ENCODE results near the gene ADAMTS17. TPM values are rescaled to one million over a fixed set of nuclear protein-coding genes. Genes with fewer than 3 reads are reported as not detected.

Gene ADAMTS17
- total RNA-seq, 1 donor from 2014 or later = 0.99 TPM

DNA sequence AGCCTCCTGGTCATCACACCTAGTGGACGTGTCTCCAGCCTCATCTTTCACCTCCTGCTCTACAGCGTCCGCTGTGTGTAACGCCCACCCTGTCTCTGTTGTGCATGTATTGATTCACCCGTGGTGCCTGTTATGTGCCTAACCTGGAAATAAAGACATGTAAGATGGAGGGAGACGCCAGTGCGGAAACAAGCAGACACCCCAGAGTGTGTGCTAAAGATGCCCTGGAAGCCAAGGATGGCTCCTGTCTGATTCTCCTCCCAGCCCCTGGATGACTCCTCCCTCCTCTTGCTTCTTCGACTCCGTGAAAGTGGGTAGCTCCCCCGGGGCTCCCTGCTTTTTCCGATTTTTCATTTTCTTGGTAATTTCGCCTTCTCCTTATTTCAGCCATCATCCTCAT is 241.8 kb downstream of the ADAMTS17 start:
- DNase-seq = no peak
- Histone ChIP-seq H3K27ac (replicated peaks) (no peak overlapping the region), H3K27me3 (ENCODE audit: low read depth) (no peaks in the 10 kb centered on the region), H3K36me3 (no peaks in the 10 kb centered on the region), H3K4me1 (no peaks in the 10 kb centered on the region), H3K4me3 (no peak overlapping the region), H3K9me3 (replicated peaks) (no peaks in the 10 kb centered on the region)
- TF ChIP-seq CTCF (IDR thresholded peaks at IDR 0.05; ENCODE audit: borderline replicate concordance) = no peak
- intact Hi-C loops (cut with micrococcal nuclease) = no loop called here

DNA sequence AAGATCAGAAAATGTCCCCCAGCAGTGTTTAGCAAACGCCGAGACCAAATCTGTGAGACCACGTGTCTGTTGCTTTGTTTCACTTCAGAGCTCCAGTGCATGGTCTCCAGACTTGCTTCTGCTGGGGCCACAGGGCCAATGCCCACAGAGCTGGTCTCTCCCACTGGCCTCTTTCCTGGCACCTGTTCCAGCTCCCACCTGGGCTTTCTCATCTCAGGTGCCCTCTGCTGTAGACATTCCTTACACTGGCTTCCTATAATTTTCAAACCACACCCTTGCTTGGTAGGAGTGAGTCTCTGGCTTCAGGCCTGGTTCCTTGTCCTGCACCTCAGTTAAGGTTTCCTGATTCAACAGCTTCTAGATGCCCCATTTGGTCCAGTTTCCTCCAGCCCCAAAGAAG is 243.1 kb downstream of the ADAMTS17 start:
- no peak overlapping the region for H3K27ac ChIP-seq (replicated peaks)
- H3K4me1 ChIP-seq = no peaks in the 10 kb centered on the region
- H3K4me3 ChIP-seq = no peak overlapping the region
- intact Hi-C loops (cut with micrococcal nuclease) = no loop called here
- H3K27me3 ChIP-seq (ENCODE audit: low read depth) = no peaks in the 10 kb centered on the region
- no peak for TF ChIP-seq CTCF (IDR thresholded peaks at IDR 0.05; ENCODE audit: borderline replicate concordance)
- no peak for DNase-seq
- no peaks in the 10 kb centered on the region for H3K9me3 ChIP-seq (replicated peaks)
- H3K36me3 ChIP-seq = no peaks in the 10 kb centered on the region

DNA sequence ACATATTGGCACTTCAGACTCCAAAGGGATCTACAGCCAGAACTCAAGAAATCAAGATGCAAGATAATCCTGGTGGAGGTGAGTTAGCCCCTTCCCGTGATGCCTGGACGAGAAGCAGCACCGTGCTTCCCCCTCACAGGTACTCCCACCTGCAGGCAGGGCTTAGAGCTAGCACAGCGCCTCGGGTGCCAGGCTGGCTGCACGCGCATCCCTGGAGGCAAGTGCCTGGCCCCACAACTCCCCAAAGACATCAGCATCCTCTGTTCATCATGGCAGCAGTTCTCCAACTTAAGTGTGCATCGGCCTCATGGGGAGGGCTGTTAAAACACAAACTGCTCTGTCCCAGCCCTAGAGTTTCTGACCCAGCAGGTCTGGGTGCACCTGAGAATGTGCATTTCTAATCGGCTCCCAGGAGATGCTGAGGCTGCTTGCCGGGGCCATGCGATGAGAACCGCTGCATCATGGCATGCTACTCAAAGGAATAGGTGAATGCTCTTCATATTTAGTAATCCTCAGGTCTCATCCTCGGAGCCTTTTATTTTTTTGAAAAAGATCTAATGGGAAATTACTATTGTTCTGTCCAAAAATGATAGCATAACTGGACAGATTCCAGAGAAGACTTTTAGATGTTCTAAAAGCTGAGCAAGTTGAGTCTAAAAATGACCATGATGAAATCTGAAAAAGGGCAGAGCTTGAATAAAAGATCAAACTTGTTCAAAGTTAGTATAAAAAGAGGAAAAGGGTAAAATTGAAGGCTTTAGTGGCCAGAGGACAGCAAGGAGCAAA is 244.2 kb downstream of the ADAMTS17 start:
- H3K4me1 ChIP-seq = no peaks in the 10 kb centered on the region
- no peak overlapping the region for H3K27ac ChIP-seq (replicated peaks)
- H3K36me3 ChIP-seq = no peaks in the 10 kb centered on the region
- intact Hi-C loops (cut with micrococcal nuclease) = no loop called here
- H3K27me3 ChIP-seq (ENCODE audit: low read depth) = no peaks in the 10 kb centered on the region
- no peak for TF ChIP-seq CTCF (IDR thresholded peaks at IDR 0.05; ENCODE audit: borderline replicate concordance)
- no peak for DNase-seq
- H3K9me3 ChIP-seq (replicated peaks) = no peaks in the 10 kb centered on the region
- H3K4me3 ChIP-seq = no peak overlapping the region

GRCh38 chr15:100096700-100097099 is 245.1 kb downstream of the ADAMTS17 start:
- intact Hi-C loops (cut with micrococcal nuclease) = no loop called here
- no peaks in the 10 kb centered on the region for H3K36me3 ChIP-seq
- no peak for TF ChIP-seq CTCF (IDR thresholded peaks at IDR 0.05; ENCODE audit: borderline replicate concordance)
- H3K4me3 ChIP-seq = no peak overlapping the region
- H3K27ac ChIP-seq (replicated peaks) = no peak overlapping the region
- no peak for DNase-seq
- no peaks in the 10 kb centered on the region for H3K4me1 ChIP-seq
- H3K27me3 ChIP-seq (ENCODE audit: low read depth) = no peaks in the 10 kb centered on the region
- H3K9me3 ChIP-seq (replicated peaks) = no peaks in the 10 kb centered on the region

GRCh38 chr15:100096248-100096600 is 245.6 kb downstream of the ADAMTS17 start:
- no peaks in the 10 kb centered on the region for H3K36me3 ChIP-seq
- no peaks in the 10 kb centered on the region for H3K27me3 ChIP-seq (ENCODE audit: low read depth)
- no peak overlapping the region for H3K27ac ChIP-seq (replicated peaks)
- no peak overlapping the region for H3K4me3 ChIP-seq
- TF ChIP-seq CTCF (IDR thresholded peaks at IDR 0.05; ENCODE audit: borderline replicate concordance) = no peak
- no peaks in the 10 kb centered on the region for H3K4me1 ChIP-seq
- H3K9me3 ChIP-seq (replicated peaks) = no peaks in the 10 kb centered on the region
- no peak for DNase-seq
- intact Hi-C loops (cut with micrococcal nuclease) = no loop called here
